HG02798 (cell line): Measurements from ENCODE around the gene SETD3.

Source experiments
- ATAC-seq: cut with Tn5 transposase; IDR thresholded peaks from one replicate; pipeline ENCODE4 v1.9.1; 2021; ENCODE audit warnings: mild to moderate bottlenecking; ENCODE audit not compliant: unreplicated experiment, poor library complexity

Gene SETD3

GRCh38 chr14:99463974-99464373 lies 16.7 kb downstream of the SETD3 start:
- ATAC-seq: no peak

- no peak for ATAC-seq
Measured at GRCh38 chr14:99462210-99462609, 18.4 kb downstream of the SETD3 start.

- ATAC-seq: no peak
Measured at GRCh38 chr14:99461411-99462085, 19.1 kb downstream of the SETD3 start.

DNA sequence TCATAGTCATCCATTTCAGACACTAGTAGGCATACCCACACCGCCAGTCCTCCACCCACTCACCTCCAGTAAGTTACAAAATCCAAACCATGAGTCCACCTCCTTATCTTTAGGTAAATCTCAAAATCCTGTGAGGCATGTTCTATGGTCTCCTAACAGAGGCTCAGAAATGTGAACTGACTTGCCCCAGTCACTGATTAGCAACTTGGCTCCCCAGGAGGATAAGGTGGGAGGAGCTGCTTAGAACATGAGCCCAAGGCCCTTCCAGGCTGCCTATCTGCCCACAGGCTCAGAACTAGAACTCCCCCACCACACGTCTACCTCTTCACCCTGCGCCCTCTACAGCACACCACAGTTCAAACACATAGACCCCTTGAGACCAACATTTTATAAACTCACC lies 19.9 kb downstream of the SETD3 start:
- ATAC-seq: no peak

DNA sequence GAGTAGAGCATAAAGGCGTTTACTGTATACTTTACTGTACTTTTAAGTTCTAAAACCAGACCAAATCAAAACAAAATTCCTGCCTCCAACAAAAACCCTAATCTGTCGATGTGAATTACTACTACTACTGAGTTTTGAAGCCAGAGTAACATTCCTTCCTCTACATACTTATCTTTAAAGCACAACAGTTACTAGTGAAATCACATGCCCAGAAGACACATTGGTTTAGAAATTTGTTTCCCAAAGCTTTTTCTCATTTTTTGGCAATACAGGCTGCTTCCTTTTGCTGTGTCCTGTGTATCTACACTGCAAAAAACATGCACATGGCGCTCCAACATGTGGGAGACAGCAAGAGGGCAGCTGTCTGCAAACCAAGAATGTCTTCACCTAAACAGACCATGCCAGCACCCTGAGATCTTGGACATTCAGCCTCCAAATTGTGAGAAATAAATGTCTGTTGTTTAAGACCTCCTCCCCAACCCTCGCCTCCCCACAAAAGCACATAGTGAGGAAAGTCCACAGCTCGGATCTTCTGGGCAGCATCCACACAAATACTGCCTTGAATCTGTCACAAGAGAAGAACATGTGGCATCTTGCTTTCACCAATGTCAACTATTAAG lies 21.1 kb downstream of the SETD3 start:
- ATAC-seq: no peak

- ATAC-seq: no peak
Measured at GRCh38 chr14:99454246-99454645, 26.4 kb downstream of the SETD3 start.

DNA sequence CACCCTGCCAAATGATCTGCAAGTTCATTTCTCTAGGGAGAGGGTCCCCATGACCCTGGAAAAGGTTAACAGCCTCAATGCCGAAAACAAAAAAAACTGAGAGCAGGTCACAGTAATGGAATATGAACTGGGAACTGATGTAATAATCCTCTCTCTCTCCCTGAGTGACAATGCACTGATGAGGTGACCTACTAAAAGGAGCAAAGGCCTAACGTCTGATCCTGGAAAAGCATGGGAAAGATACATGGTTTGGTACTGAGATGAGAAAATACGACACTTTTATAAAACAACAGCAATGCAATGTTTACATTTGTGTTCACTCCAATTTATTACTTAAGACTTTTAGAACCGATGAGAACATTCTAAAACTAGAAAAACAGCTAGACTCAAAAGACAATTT lies 27.7 kb downstream of the SETD3 start:
- no peak for ATAC-seq

GRCh38 chr14:99451234-99451633 lies 29.4 kb downstream of the SETD3 start:
- ATAC-seq: no peak

DNA sequence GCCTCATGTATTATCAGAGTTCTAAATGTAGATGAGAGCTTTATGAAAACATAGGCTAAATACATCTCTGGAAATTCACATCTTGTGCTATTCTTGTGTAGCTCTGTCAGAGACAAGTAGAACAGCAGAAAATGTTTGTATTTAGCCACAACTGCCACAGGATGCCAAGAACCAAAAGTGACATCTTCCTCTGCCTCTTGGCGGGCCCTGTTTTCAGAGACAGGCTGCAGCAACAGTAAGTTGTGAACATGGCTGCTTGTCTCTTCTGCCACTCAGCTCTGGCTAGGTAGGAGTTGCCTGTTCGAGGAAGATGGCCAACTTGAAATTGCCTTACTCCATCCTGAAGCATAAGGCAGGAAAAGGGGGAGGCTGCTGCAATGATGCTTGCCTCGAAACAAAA lies 30.4 kb downstream of the SETD3 start:
- ATAC-seq: no peak

DNA sequence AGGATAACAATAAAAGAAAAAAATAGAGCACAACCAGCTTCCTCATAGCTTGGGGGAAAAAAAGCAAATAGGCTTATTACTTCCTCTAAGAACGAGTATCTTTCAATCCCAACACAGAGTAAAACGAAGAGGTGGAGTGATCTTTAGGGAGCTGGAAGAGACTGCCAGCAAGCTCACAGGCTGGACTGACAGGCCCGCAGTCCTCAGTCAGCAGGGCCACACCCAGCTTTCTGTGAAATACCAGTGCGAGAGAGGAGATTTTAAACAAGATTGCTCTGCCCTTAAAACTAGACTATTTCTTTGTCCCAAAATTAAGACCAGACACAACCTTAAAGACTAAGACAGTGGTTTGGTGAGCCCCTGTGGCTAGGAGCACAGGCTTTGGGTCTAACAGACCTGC lies 32.9 kb downstream of the SETD3 start:
- no peak for ATAC-seq

GRCh38 chr14:99445931-99446330 lies 34.7 kb downstream of the SETD3 start:
- ATAC-seq: no peak

- ATAC-seq: no peak
Measured at GRCh38 chr14:99441918-99442317, 38.7 kb downstream of the SETD3 start.

DNA sequence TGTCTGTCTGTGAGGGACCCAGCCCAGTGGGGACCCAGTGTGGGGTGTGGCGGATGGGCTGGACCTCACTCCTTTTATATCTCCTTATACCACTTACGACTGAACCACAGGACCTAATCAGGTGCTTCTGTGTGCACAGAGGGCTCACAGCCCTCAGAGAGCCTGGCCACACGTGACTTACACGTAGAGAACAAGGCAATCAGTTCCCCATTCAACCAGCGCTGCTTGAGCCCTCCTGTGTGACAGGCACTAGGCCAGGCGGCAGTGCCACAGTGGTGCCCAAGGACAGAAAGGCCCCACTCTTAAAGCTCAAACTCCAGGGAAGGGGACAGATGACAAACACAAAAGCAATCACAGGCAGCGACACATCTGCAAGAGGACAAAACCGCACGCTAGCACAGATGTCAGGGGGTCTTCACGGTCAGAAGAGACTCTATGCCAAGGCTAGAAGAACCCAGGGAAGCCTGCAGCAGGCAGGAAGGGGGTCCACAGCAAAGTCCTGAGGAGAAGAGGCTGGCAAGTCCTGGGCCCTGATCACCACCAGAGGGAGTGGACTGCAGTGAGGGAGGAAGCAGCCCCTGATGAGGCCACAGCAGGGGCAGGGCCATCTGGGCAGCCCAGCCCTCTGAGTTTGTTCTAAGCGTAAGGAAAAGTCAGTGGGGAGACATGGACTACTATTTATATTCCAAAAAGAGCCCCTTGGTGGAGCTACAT lies 39.3 kb downstream of the SETD3 start:
- no peak for ATAC-seq

GRCh38 chr14:99440278-99440677 lies 40.4 kb downstream of the SETD3 start:
- ATAC-seq: no peak

- ATAC-seq: no peak
Measured at GRCh38 chr14:99437706-99438105, 43.0 kb downstream of the SETD3 start.

DNA sequence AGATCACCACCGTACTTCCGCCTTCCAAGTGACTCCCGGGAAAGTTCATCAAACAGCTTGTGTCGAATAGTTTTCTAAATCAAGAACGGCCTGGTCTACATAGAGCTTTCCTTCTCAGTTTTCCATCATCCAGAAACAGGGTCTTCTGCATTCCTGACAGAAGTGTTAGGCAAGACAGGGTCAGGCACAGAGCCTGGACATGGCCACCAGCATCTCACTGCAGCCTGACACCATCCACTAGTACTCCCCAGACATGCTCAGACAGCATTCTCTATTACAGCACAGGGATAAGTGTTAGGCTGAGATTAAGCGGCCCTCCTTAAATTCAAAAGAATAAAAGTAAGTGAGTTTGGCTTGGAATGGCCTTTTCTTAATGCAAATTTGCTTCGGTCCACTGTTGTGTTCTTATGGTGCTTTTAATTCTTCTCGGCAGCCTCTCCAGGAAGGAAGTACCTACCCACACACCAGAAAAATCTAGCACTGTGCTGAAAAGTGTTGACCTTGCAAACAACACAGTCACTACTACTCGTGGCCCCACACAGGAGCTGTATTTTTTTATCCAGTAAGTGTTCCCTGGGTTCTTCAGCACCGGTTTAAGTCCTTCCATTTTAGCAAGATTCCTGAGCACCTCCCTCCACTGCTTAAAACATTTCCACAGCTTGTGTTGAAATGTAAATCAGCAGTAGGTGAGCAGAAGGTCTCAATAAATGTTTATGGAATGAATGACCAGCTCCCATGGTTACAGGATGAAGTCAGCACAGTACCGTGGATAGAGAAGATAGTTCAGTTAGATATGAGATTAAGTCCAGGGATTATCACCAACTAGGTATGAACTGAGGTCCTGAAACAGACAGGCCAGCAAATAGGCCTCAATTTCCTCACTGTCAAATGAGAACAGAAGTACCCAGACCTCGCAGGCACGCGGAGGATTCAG lies 44.1 kb downstream of the SETD3 start:
- no peak for ATAC-seq

DNA sequence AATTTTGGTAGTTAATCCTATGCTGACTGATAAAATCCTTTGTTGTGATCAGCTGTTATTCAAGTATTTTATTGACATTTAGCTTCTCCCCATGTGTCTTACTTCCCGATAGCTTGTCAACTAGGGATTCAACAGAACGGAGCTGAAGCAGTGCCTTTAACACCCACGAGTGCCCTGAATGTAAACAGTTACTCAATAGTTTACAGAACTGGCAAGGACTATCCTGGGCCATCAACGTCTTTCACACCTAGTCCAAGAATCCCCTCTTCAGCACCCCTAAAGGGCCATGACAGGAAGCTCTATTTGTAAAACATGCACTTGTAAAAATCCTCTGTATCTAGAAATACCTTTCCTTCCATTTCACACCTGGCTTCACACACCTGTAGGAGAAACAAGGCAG lies 45.3 kb downstream of the SETD3 start:
- no peak for ATAC-seq

DNA sequence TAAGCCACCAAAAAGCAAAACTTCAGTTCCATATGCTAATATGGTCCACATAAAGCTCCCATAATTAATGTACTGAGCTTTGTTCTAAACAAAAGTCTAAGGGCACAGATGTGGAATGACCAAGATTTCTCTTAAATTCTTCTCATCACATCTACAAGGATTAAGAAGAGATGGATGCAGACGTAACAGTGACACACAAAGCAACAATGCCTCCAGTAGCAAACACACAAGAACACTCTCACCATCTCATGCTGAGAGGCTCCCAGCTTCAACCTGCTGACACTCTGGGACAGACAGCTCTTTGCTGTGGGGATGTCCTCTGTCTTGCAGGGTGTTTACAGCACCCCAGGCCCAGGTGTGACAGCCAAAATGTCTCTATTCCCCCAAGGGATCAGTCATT lies 48.2 kb downstream of the SETD3 start:
- ATAC-seq: no peak

DNA sequence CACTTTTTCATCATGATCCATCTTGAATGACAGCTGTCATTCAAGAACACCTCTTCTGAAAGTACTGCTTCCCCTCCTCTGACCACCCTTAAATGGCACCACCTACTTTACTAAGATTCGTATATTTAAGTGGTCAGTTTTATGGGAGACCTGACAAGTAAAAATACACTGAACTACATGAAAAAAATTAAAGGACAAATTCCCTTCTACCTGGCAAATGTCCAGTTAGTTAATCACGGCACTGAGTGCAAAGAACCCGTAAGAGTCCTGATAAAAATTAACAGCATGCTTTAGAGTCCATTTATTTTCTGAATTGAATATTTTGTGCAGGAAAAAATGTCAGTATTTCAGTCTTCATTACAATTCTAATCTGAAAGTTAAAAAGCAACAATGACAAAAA lies 48.7 kb downstream of the SETD3 start:
- ATAC-seq: no peak

DNA sequence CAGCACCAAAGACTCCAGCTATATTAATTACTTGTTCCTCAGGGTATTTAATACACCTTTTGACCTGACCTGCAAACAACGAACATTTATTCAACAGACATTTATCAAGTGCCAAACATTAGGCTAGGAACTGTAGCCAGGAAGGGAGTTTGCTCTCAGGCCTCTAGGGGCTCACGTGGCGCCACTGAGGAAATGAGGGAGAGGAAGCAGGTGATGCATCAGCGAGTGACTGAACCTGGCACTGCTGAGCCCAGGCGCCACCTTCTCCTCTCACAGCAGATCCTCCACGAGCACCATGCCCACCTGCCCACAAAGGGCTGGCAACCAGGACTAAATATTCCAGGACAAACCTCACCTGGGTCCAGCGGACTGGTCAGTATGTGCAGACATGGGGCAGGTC lies 50.2 kb downstream of the SETD3 start:
- ATAC-seq: no peak
